ENCODE results near the gene ARFIP1.

GRCh38 chr4:152953514-152953913 is 173.8 kb downstream of the ARFIP1 start:
- TF ChIP-seq TEAD4 (IDR thresholded peaks at IDR 0.05) = no peak
- no peak for TF ChIP-seq RAD21 (IDR thresholded peaks at IDR 0.05; ENCODE audit: low read depth)
- no peak for TF ChIP-seq CEBPB (IDR thresholded peaks at IDR 0.05)

Measured in Ishikawa (cell line).